OCI-LY7 (cell line): ENCODE results near the gene NRCAM. TPM values are rescaled to one million over a fixed set of nuclear protein-coding genes. Genes with fewer than 3 reads are reported as not detected.

Experiments
- BruUV-seq: library from RNA; stranded (reverse); fragments of 400-500 nt; replicated peaks from 2 replicates; lab custom pipeline; 2021; lab: Mats Ljungman, UMichigan
- CTCF ChIA-PET: fragments of 300-600 bp; sonication (Branson Sonifier 250); formaldehyde crosslinking; loops from one replicate; lab custom pipeline; 2022; ENCODE audit warnings: antibody characterized with exemption; ENCODE audit not compliant: unreplicated experiment; lab: Charles Lee
- POLR2A ChIA-PET: fragments of 300-600 bp; sonication (Branson Sonifier 250); formaldehyde crosslinking; loops from one replicate; lab custom pipeline; 2022; ENCODE audit warnings: antibody characterized with exemption; lab: Charles Lee
- DNase-seq: peaks from one replicate; pipeline ENCODE4 v3.0.0-alpha.2; 2015; ENCODE audit warnings: low spot score
- H2AFZ ChIP-seq: fragments of 200-600 bp; sonication (generic), shearing (Covaris generic); 2 replicates; pipeline ENCODE4 v1.6.1; 2014; ENCODE audit warnings: mild to moderate bottlenecking, antibody characterized with exemption, low read length, moderate library complexity
- H3K27ac ChIP-seq: fragments of 200-600 bp; sonication (generic); 2 replicates; pipeline ENCODE4 v1.5.1; 2014; ENCODE audit warnings: mixed run types, low read depth, mild to moderate bottlenecking, moderate library complexity, low read length, inconsistent platforms; ENCODE audit not compliant: poor library complexity, severe bottlenecking
- H3K36me3 ChIP-seq: fragments of 200-600 bp; sonication (generic); 2 replicates; pipeline ENCODE4 v1.6.1; 2014; ENCODE audit warnings: mild to moderate bottlenecking, antibody characterized with exemption, low read length, moderate library complexity, mixed read lengths; ENCODE audit not compliant: insufficient read depth
- H3K4me1 ChIP-seq: fragments of 200-600 bp; sonication (generic); 2 replicates; pipeline ENCODE4 v1.5.1; 2014; ENCODE audit warnings: mild to moderate bottlenecking, low read length; ENCODE audit not compliant: insufficient read depth, poor library complexity, severe bottlenecking
- H3K4me2 ChIP-seq: fragments of 200-600 bp; sonication (generic); 2 replicates; pipeline ENCODE4 v1.6.1; 2014; ENCODE audit warnings: mild to moderate bottlenecking, low read length
- H3K4me3 ChIP-seq: fragments of 200-600 bp; sonication (generic); 2 replicates; pipeline ENCODE4 v1.5.1; 2014; ENCODE audit warnings: mild to moderate bottlenecking, low read depth, low read length; ENCODE audit not compliant: poor library complexity, severe bottlenecking
- H3K79me2 ChIP-seq: fragments of 200-600 bp; sonication (generic); 2 replicates; pipeline ENCODE4 v1.6.1; 2016; ENCODE audit warnings: low read depth, mild to moderate bottlenecking, low read length, moderate library complexity, mixed read lengths; ENCODE audit not compliant: insufficient read depth
- H3K9me2 ChIP-seq: fragments of 200-600 bp; sonication (generic); 2 replicates; pipeline ENCODE4 v1.6.1; 2016; ENCODE audit warnings: mild to moderate bottlenecking, low read length, mixed read lengths; ENCODE audit not compliant: insufficient read depth
- H3K9me3 ChIP-seq: fragments of 200-600 bp; sonication (generic); 2 replicates; pipeline ENCODE4 v1.6.1; 2014; ENCODE audit warnings: mild to moderate bottlenecking, mixed run types, low read length, mixed read lengths
- H4K20me1 ChIP-seq: fragments of 200-600 bp; sonication (generic); 2 replicates; pipeline ENCODE4 v1.6.1; 2014; ENCODE audit warnings: mild to moderate bottlenecking, antibody characterized with exemption, low read length, moderate library complexity, mixed read lengths; ENCODE audit not compliant: insufficient read depth
- CTCF ChIP-seq: fragments of 200-600 bp; sonication (generic); conservative IDR thresholded peaks from 2 replicates; pipeline ENCODE4 v1.5.1; 2014; ENCODE audit warnings: mild to moderate bottlenecking, antibody characterized with exemption, low read length, moderate library complexity, mixed read lengths
- EZH2phosphoT487 ChIP-seq: fragments of 200-600 bp; sonication (generic); IDR thresholded peaks from 2 replicates; pipeline ENCODE4 v1.6.1; 2018; ENCODE audit warnings: low read depth, borderline replicate concordance, mild to moderate bottlenecking, mixed run types, antibody characterized with exemption, low read length, moderate library complexity, mixed read lengths
- intact Hi-C: fragments of 100-400 bp; cut with micrococcal nuclease; formaldehyde crosslinking; loops from one replicate; pipeline ENCODE4 v1.10.0; 2022; ENCODE audit not compliant: unreplicated experiment
- total RNA-seq, 2 experiments: library from RNA; depleted of rRNA in 1 of 2; stranded (reverse); fragments of >200 nt in 1 of 2; shearing (Covaris generic) in 1 of 2; gene quantifications; 2 replicates each; pipeline ENCODE4 v1.2.3, GENCODE V29; 2014 to 2022

The NRCAM gene
- total RNA-seq, 2 experiments from 2014 or later = not detected

GRCh38 chr7:108459922-108460551 lies 3.8 kb upstream of the NRCAM start:
- Histone ChIP-seq H2AFZ (no peak overlapping the region), H3K9me3 (no peaks in the 10 kb centered on the region), H3K36me3 (no peaks in the 10 kb centered on the region), H3K9me2 (no peaks in the 10 kb centered on the region), H3K4me3 (no peak overlapping the region), H3K27ac (no peak overlapping the region), H3K4me1 (no peaks in the 10 kb centered on the region), H3K79me2 (no peaks in the 10 kb centered on the region), H3K4me2 (no peak overlapping the region), H4K20me1 (no peaks in the 10 kb centered on the region)
- BruUV-seq = no TSS peak
- CTCF ChIA-PET = no interaction called here
- DNase-seq = peak; percentile 46
- TF ChIP-seq CTCF (peak; percentile 81), EZH2phosphoT487 (no peak)
- intact Hi-C loops = loop anchor here (2.0 kb wide), 1 partner anchor 279 kb away; no protein-coding TSS in a partner anchor
- POLR2A ChIA-PET = interaction anchor here (0.7 kb wide), 1 partner anchor 25 kb away, joined by 3 read pairs; no protein-coding TSS in a partner anchor

- Histone ChIP-seq H3K79me2 (no peaks in the 10 kb centered on the region), H2AFZ (no peak overlapping the region), H3K4me3 (no peak overlapping the region), H3K9me3 (no peaks in the 10 kb centered on the region), H3K27ac (no peak overlapping the region), H3K4me1 (no peaks in the 10 kb centered on the region), H4K20me1 (no peaks in the 10 kb centered on the region), H3K4me2 (no peak overlapping the region), H3K36me3 (no peaks in the 10 kb centered on the region), H3K9me2 (no peaks in the 10 kb centered on the region)
- CTCF ChIA-PET = no interaction called here
- no peak for DNase-seq
- intact Hi-C loops = no loop called here
- no TSS peak for BruUV-seq
- POLR2A ChIA-PET = interaction anchor here (0.6 kb wide), 1 partner anchor 14 kb away, joined by 3 read pairs; no protein-coding TSS in a partner anchor
- TF ChIP-seq CTCF = no peak
- TF ChIP-seq EZH2phosphoT487 = no peak
Observed at GRCh38 chr7:108457871-108458270, 1.6 kb upstream of the NRCAM start.
